Measurements from ENCODE around the gene EDRF1.

EDRF1 gene

GRCh38 chr10:125795637-125796190 is 76.2 kb downstream of the EDRF1 start:
- DNase-seq, result no peak

- no peak for DNase-seq
Observed at GRCh38 chr10:125797424-125797823, 77.9 kb downstream of the EDRF1 start.

- no peak for DNase-seq
Observed at GRCh38 chr10:125797994-125798662, 78.6 kb downstream of the EDRF1 start.

- DNase-seq, result no peak
Observed at GRCh38 chr10:125799451-125800182, 80.1 kb downstream of the EDRF1 start.

- no peak for DNase-seq
Observed at GRCh38 chr10:125801574-125801973, 82.1 kb downstream of the EDRF1 start.

GRCh38 chr10:125802131-125802530 is 82.6 kb downstream of the EDRF1 start:
- DNase-seq, result no peak

GRCh38 chr10:125802739-125803138 is 83.2 kb downstream of the EDRF1 start:
- DNase-seq, result no peak

- no peak for DNase-seq
Observed at GRCh38 chr10:125808047-125808446, 88.5 kb downstream of the EDRF1 start.

GRCh38 chr10:125811251-125811650 is 91.7 kb downstream of the EDRF1 start:
- no peak for DNase-seq

- no peak for DNase-seq
Observed at GRCh38 chr10:125812128-125812750, 92.7 kb downstream of the EDRF1 start.
